Measurements from ENCODE around the gene KLK3. TPM values are rescaled to one million over a fixed set of nuclear protein-coding genes. Genes with fewer than 3 reads are reported as not detected.

The KLK3 gene
- total RNA-seq, 4 donors from 2014 or later: not detected

GRCh38 chr19:50843205-50843604, 11.5 kb upstream of the KLK3 start:
- no peak overlapping the region for H3K27ac ChIP-seq
- DNase-seq: no peak
- no peak overlapping the region for H3K4me3 ChIP-seq
- H3K36me3 ChIP-seq: no peaks in the 10 kb centered on the region
- H3K27me3 ChIP-seq: peaks cover 0 to 6% (median 0%) of the 10 kb centered on the region in 3 donors
- H3K4me1 ChIP-seq: no peaks in the 10 kb centered on the region
- TF ChIP-seq POLR2A (IDR thresholded peaks at IDR 0.05): no peak
- TF ChIP-seq CTCF (IDR thresholded peaks at IDR 0.05 in 4 of 5, conservative IDR thresholded peaks at IDR 0.05 in 1 of 5): no peak
- in situ Hi-C loops (cut with MboI; ENCODE audit: low sequenced_read_pairs in 4 of 4): no loop called here
- intact Hi-C loops (cut with DNase I; ENCODE audit: low total_unique reads): no loop called here
- no peak for ATAC-seq
- no peaks in the 10 kb centered on the region for H3K9me3 ChIP-seq

GRCh38 chr19:50843701-50844221, 11.0 kb upstream of the KLK3 start:
- Histone ChIP-seq H3K27ac (no peak overlapping the region), H3K4me1 (no peaks in the 10 kb centered on the region), H3K4me3 (no peak overlapping the region), H3K9me3 (no peaks in the 10 kb centered on the region), H3K27me3 (peaks cover 0 to 4% (median 0%) of the 10 kb centered on the region in 3 donors), H3K36me3 (no peaks in the 10 kb centered on the region)
- in situ Hi-C loops (cut with MboI; ENCODE audit: low sequenced_read_pairs in 4 of 4): no loop called here
- DNase-seq (no peak), ATAC-seq (no peak)
- TF ChIP-seq CTCF (IDR thresholded peaks at IDR 0.05 in 4 of 5, conservative IDR thresholded peaks at IDR 0.05 in 1 of 5) (no peak), POLR2A (IDR thresholded peaks at IDR 0.05) (no peak)
- intact Hi-C loops (cut with DNase I; ENCODE audit: low total_unique reads): no loop called here

- DNase-seq (no peak), ATAC-seq (no peak)
- no peaks in the 10 kb centered on the region for H3K4me1 ChIP-seq
- H3K36me3 ChIP-seq: no peaks in the 10 kb centered on the region
- H3K27me3 ChIP-seq: peaks cover 0 to 4% (median 0%) of the 10 kb centered on the region in 3 donors
- no peaks in the 10 kb centered on the region for H3K9me3 ChIP-seq
- H3K4me3 ChIP-seq: no peak overlapping the region
- TF ChIP-seq CTCF (IDR thresholded peaks at IDR 0.05 in 4 of 5, conservative IDR thresholded peaks at IDR 0.05 in 1 of 5) (no peak), POLR2A (IDR thresholded peaks at IDR 0.05) (no peak)
- intact Hi-C loops (cut with DNase I; ENCODE audit: low total_unique reads) (no loop called here), in situ Hi-C loops (cut with MboI; ENCODE audit: low sequenced_read_pairs in 4 of 4) (no loop called here)
- no peak overlapping the region for H3K27ac ChIP-seq
These were observed 10.3 kb upstream of the KLK3 start for GRCh38 chr19:50844296-50844935.

GRCh38 chr19:50850738-50851137, 4.0 kb upstream of the KLK3 start:
- no peak overlapping the region for H3K4me3 ChIP-seq
- H3K36me3 ChIP-seq: no peaks in the 10 kb centered on the region
- no peaks in the 10 kb centered on the region for H3K4me1 ChIP-seq
- no peak for DNase-seq
- TF ChIP-seq CTCF (IDR thresholded peaks at IDR 0.05 in 4 of 5, conservative IDR thresholded peaks at IDR 0.05 in 1 of 5) (no peak), POLR2A (IDR thresholded peaks at IDR 0.05) (no peak)
- H3K27ac ChIP-seq: no peak overlapping the region
- no peak for ATAC-seq
- peaks cover 0 to 4% (median 0%) of the 10 kb centered on the region in 3 donors for H3K27me3 ChIP-seq
- no peaks in the 10 kb centered on the region for H3K9me3 ChIP-seq
- intact Hi-C loops (cut with DNase I; ENCODE audit: low total_unique reads) (no loop called here), in situ Hi-C loops (cut with MboI; ENCODE audit: low sequenced_read_pairs in 4 of 4) (no loop called here)
